NB4 (cell line): ENCODE measurements around the gene PRPH.
"Not testable (repeated sequence)": the region's sequence is repeated elsewhere in the genome, so short reads cannot be mapped to it uniquely, and the experiment has no call there.

Experiments used
- DNase-seq: peaks from one replicate; pipeline ENCODE4 v3.0.0; 2010; ENCODE audit warnings: low read depth
- H3K4me3 ChIP-seq: one replicate; pipeline ENCODE4 v1.5.1; 2011; ENCODE audit warnings: mild to moderate bottlenecking, low read depth, low read length, moderate library complexity
- CTCF ChIP-seq: IDR thresholded peaks from one replicate; pipeline ENCODE4 v1.5.1; 2012; ENCODE audit warnings: low read depth, low read length
- MAX ChIP-seq: IDR thresholded peaks from 2 replicates; pipeline ENCODE4 v1.6.1; 2011; ENCODE audit warnings: low read depth, low read length
- MYC ChIP-seq: IDR thresholded peaks from 2 replicates; pipeline ENCODE4 v1.6.1; 2011; ENCODE audit warnings: low read depth, low read length
- POLR2A ChIP-seq: IDR thresholded peaks from 2 replicates; pipeline ENCODE4 v1.6.1; 2011; ENCODE audit warnings: mild to moderate bottlenecking; ENCODE audit not compliant: insufficient read length; ENCODE audit errors: extremely low read depth

PRPH gene

GRCh38 chr12:49332891-49333371, 38.0 kb downstream of the PRPH start:
- TF ChIP-seq POLR2A, result no peak
- no peak for TF ChIP-seq MYC
- no peak for TF ChIP-seq CTCF
- no peak for TF ChIP-seq MAX
- no peak overlapping the region for H3K4me3 ChIP-seq
- no peak for DNase-seq

- H3K4me3 ChIP-seq, DNase-seq: not testable (repeated sequence)
Observed at GRCh38 chr12:49333778-49334177, 38.8 kb downstream of the PRPH start.

GRCh38 chr12:49334226-49334625, 39.3 kb downstream of the PRPH start:
- H3K4me3 ChIP-seq, result no peak overlapping the region
- DNase-seq, result no peak
- TF ChIP-seq CTCF (no peak), MYC (no peak), POLR2A (no peak), MAX (no peak)

- TF ChIP-seq POLR2A (no peak), MYC (no peak), MAX (no peak), CTCF (no peak)
- H3K4me3 ChIP-seq, result no peak overlapping the region
Observed at GRCh38 chr12:49334681-49335080, 39.7 kb downstream of the PRPH start.

GRCh38 chr12:49335118-49335954, 40.4 kb downstream of the PRPH start:
- TF ChIP-seq MAX (no peak), POLR2A (no peak)
- H3K4me3 ChIP-seq, result no peak overlapping the region
- no peak for DNase-seq

More at GRCh38 chr12:49334681-49335080, 39.7 kb downstream of the PRPH start:
- no peak for DNase-seq

- no peak overlapping the region for H3K4me3 ChIP-seq
- TF ChIP-seq MAX (no peak), POLR2A (no peak), MYC (no peak), CTCF (no peak)
- no peak for DNase-seq
Observed at GRCh38 chr12:49335955-49336644, 41.2 kb downstream of the PRPH start.
